SK-N-SH (cell line): Measurements from ENCODE around the gene GTF3C6. TPM values are rescaled to one million over a fixed set of nuclear protein-coding genes. Genes with fewer than 3 reads are reported as not detected.

Source experiments
- CTCF ChIA-PET: fragments of 300-600, 350-600 bp; formaldehyde crosslinking; extraction: SDS; loops from one replicate; lab custom pipeline; 2021; lab: Yijun Ruan, JAX
- POLR2A ChIA-PET: fragments of 350-600 bp; sonication (Branson Sonifier 250); formaldehyde crosslinking; extraction: SDS; loops from one replicate; lab custom pipeline; 2020; ENCODE audit warnings: antibody characterized with exemption, inconsistent platforms; lab: Yijun Ruan, JAX
- DNase-seq: peaks from one replicate; pipeline ENCODE4 v3.0.0; 2012
- H2AFZ ChIP-seq: fragments of 200-600 bp; sonication (generic); 2 replicates; pipeline ENCODE4 v1.8.1; 2016; ENCODE audit warnings: antibody characterized with exemption, mild to moderate bottlenecking, low read depth
- H3F3A ChIP-seq: fragments of 200-600 bp; sonication (generic); replicated peaks from 2 replicates; pipeline ENCODE3; 2016; ENCODE audit warnings: antibody characterized with exemption, mild to moderate bottlenecking; ENCODE audit not compliant: insufficient read depth
- H3K27ac ChIP-seq, 2 experiments: fragments of 200-500 bp in 1 of 2; fragments of 200-600 bp in 1 of 2; sonication (Bioruptor generic) in 1 of 2; sonication (generic), shearing (Covaris generic) in 1 of 2; 2 replicates each; pipeline versions ENCODE4 v1.5.1 to v1.6.1; 2014 to 2016; ENCODE audit warnings: low read depth in 2 of 2, inconsistent platforms in 1 of 2, low read length in 1 of 2, mild to moderate bottlenecking in 1 of 2, mixed read lengths in 1 of 2
- H3K27me3 ChIP-seq: fragments of 200-600 bp; sonication (generic), shearing (Covaris generic); 2 replicates; pipeline ENCODE4 v1.6.1; 2016; ENCODE audit warnings: mixed run types; ENCODE audit not compliant: insufficient read depth
- H3K36me3 ChIP-seq, 2 experiments: fragments of 200-500 bp in 1 of 2; fragments of 200-600 bp in 1 of 2; sonication (Bioruptor generic) in 1 of 2; sonication (generic) in 1 of 2; replicated peaks in 1 of 2; 2 replicates each; pipeline versions ENCODE3 to v1.5.1; 2014 to 2016; ENCODE audit warnings: low read length in 1 of 2, mild to moderate bottlenecking in 1 of 2; ENCODE audit not compliant: insufficient read depth in 2 of 2, control insufficient read depth in 1 of 2
- H3K4me1 ChIP-seq, 2 experiments: fragments of 200-500 bp in 1 of 2; fragments of 200-600 bp in 1 of 2; sonication (Bioruptor generic) in 1 of 2; sonication (generic), shearing (Covaris generic) in 1 of 2; 2 replicates each; pipeline versions ENCODE4 v1.5.1 to v1.6.1; 2014 to 2016; ENCODE audit warnings: low read depth in 1 of 2, low read length in 1 of 2, mixed run types in 1 of 2; ENCODE audit not compliant: insufficient read depth in 2 of 2, control insufficient read depth in 1 of 2
- H3K4me2 ChIP-seq: fragments of 200-600 bp; sonication (generic), shearing (Covaris generic); 2 replicates; pipeline ENCODE4 v1.6.1; 2017; ENCODE audit warnings: mixed run types
- H3K4me3 ChIP-seq, 2 experiments: fragments of 200-500 bp in 1 of 2; fragments of 200-600 bp in 1 of 2; sonication (Bioruptor generic) in 1 of 2; sonication (generic), shearing (Covaris generic) in 1 of 2; 2 replicates each; pipeline versions ENCODE4 v1.5.1 to v1.8.1; 2014 to 2016; ENCODE audit warnings: low read depth in 2 of 2, inconsistent platforms in 1 of 2, low read length in 1 of 2, mild to moderate bottlenecking in 1 of 2, mixed read lengths in 1 of 2, moderate library complexity in 1 of 2
- H3K79me2 ChIP-seq: fragments of 200-600 bp; sonication (generic); 2 replicates; pipeline ENCODE4 v1.8.1; 2017; ENCODE audit warnings: mild to moderate bottlenecking; ENCODE audit not compliant: insufficient read depth
- H3K9ac ChIP-seq: fragments of 200-600 bp; sonication (generic); 2 replicates; pipeline ENCODE4 v1.6.1; 2017; ENCODE audit warnings: mixed run types
- H3K9me2 ChIP-seq: fragments of 200-600 bp; sonication (generic); 2 replicates; pipeline ENCODE4 v1.6.1; 2017; ENCODE audit warnings: mixed run types
- H3K9me3 ChIP-seq: fragments of 200-600 bp; sonication (generic); 2 replicates; pipeline ENCODE4 v1.6.1; 2017; ENCODE audit warnings: mixed run types, mild to moderate bottlenecking, moderate library complexity
- H4K20me1 ChIP-seq: fragments of 200-600 bp; sonication (generic); 2 replicates; pipeline ENCODE4 v1.6.1; 2017; ENCODE audit warnings: mild to moderate bottlenecking, mixed run types; ENCODE audit not compliant: insufficient read depth
- CHD2 ChIP-seq: fragments of 150-350 bp; IDR thresholded peaks from 2 replicates; pipeline ENCODE4 v1.6.1; 2018; ENCODE audit warnings: low read length; ENCODE audit not compliant: partially characterized antibody
- EP300 ChIP-seq, 2 experiments: IDR thresholded peaks; 2 replicates each; pipeline versions ENCODE4 v1.4.0 to v1.6.1; 2012; ENCODE audit warnings: borderline replicate concordance in 1 of 2, low read depth in 1 of 2, low read length in 1 of 2
- FOSL2 ChIP-seq: IDR thresholded peaks from 2 replicates; pipeline ENCODE4 v1.4.0; 2012; ENCODE audit warnings: low read depth, mild to moderate bottlenecking, moderate library complexity, borderline replicate concordance
- FOXJ3 ChIP-seq: sonication (generic); formaldehyde crosslinking; IDR thresholded peaks from 2 replicates; pipeline ENCODE4 v1.5.1; 2020; ENCODE audit warnings: mild to moderate bottlenecking, missing genetic modification reagents
- FOXM1 ChIP-seq: IDR thresholded peaks from 2 replicates; pipeline ENCODE4 v1.4.0; 2012; ENCODE audit warnings: low read depth, mild to moderate bottlenecking
- GABPA ChIP-seq: IDR thresholded peaks from 2 replicates; pipeline ENCODE4 v1.4.0; 2012; ENCODE audit warnings: low read depth, mild to moderate bottlenecking
- JUND ChIP-seq: IDR thresholded peaks from 2 replicates; pipeline ENCODE4 v1.4.0; 2012
- MEF2A ChIP-seq: IDR thresholded peaks from 2 replicates; pipeline ENCODE4 v1.4.0; 2012; ENCODE audit warnings: low read depth, borderline replicate concordance
- MXI1 ChIP-seq: IDR thresholded peaks from 2 replicates; pipeline ENCODE4 v1.6.1; 2012; ENCODE audit warnings: mild to moderate bottlenecking, low read depth, low read length, improper control_type of control experiment
- PBX3 ChIP-seq: IDR thresholded peaks from 2 replicates; pipeline ENCODE4; 2012
- RCOR1 ChIP-seq: fragments of 150-350 bp; IDR thresholded peaks from 2 replicates; pipeline ENCODE4 v1.6.1; 2017; ENCODE audit warnings: antibody characterized with exemption, low read length
- RXRA ChIP-seq: IDR thresholded peaks from 2 replicates; pipeline ENCODE4 v1.4.0; 2012; ENCODE audit warnings: low read depth, mild to moderate bottlenecking, borderline replicate concordance
- SIN3A ChIP-seq: IDR thresholded peaks from 2 replicates; pipeline ENCODE4 v1.6.1; 2012; ENCODE audit warnings: low read depth, mild to moderate bottlenecking, low read length, moderate library complexity, borderline replicate concordance
- SMC3 ChIP-seq: IDR thresholded peaks from 2 replicates; pipeline ENCODE4 v1.6.1; 2012; ENCODE audit warnings: low read depth, low read length, improper control_type of control experiment
- TAF1 ChIP-seq: IDR thresholded peaks from 2 replicates; pipeline ENCODE4 v1.6.1; 2012; ENCODE audit warnings: low read depth, mild to moderate bottlenecking, low read length, moderate library complexity, borderline replicate concordance
- TCF12 ChIP-seq: IDR thresholded peaks from 2 replicates; pipeline ENCODE4 v1.4.0; 2012
- WGBS: methylation state at CpG from one replicate; pipeline ENCODE4 v1.1.6; 2017; ENCODE audit warnings: low lambda C conversion rate; 5-methylcytosine and 5-hydroxymethylcytosine counted together
- polyA plus RNA-seq, 3 experiments: library from polyadenylated mRNA; depleted of rRNA; stranded (reverse); fragments of >200 nt; gene quantifications; 2 replicates each; pipeline ENCODE4 v1.2.3, GENCODE V29; 2012
- TF ChIP-seq, protein P1 (sequence below): IDR thresholded peaks from 2 replicates; pipeline ENCODE4 v1.6.1; 2012; ENCODE audit warnings: mild to moderate bottlenecking, low read depth, low read length, moderate library complexity
- TF ChIP-seq, protein P2 (sequence below): fragments of 150-350 bp; IDR thresholded peaks from 2 replicates; pipeline ENCODE4 v1.6.1; 2016; ENCODE audit warnings: mild to moderate bottlenecking, low read depth, low read length

GTF3C6 gene
- polyA plus RNA-seq, 1 of the 3 experiments (the other 2 are of a cell fraction), result 38.5 TPM

- TF ChIP-seq SMC3 (no peak), MEF2A (no peak), PBX3 (no peak), CHD2 (no peak), SIN3A (no peak), GABPA (no peak), FOXJ3 (CRISPR knock-in tag) (no peak), FOSL2 (no peak), MXI1 (no peak)
- TF ChIP-seq, protein P1, sequence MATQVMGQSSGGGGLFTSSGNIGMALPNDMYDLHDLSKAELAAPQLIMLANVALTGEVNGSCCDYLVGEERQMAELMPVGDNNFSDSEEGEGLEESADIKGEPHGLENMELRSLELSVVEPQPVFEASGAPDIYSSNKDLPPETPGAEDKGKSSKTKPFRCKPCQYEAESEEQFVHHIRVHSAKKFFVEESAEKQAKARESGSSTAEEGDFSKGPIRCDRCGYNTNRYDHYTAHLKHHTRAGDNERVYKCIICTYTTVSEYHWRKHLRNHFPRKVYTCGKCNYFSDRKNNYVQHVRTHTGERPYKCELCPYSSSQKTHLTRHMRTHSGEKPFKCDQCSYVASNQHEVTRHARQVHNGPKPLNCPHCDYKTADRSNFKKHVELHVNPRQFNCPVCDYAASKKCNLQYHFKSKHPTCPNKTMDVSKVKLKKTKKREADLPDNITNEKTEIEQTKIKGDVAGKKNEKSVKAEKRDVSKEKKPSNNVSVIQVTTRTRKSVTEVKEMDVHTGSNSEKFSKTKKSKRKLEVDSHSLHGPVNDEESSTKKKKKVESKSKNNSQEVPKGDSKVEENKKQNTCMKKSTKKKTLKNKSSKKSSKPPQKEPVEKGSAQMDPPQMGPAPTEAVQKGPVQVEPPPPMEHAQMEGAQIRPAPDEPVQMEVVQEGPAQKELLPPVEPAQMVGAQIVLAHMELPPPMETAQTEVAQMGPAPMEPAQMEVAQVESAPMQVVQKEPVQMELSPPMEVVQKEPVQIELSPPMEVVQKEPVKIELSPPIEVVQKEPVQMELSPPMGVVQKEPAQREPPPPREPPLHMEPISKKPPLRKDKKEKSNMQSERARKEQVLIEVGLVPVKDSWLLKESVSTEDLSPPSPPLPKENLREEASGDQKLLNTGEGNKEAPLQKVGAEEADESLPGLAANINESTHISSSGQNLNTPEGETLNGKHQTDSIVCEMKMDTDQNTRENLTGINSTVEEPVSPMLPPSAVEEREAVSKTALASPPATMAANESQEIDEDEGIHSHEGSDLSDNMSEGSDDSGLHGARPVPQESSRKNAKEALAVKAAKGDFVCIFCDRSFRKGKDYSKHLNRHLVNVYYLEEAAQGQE, result no peak
Observed at GRCh38 chr6:110933912-110934311, 24.6 kb upstream of the GTF3C6 start (continued).

DNA sequence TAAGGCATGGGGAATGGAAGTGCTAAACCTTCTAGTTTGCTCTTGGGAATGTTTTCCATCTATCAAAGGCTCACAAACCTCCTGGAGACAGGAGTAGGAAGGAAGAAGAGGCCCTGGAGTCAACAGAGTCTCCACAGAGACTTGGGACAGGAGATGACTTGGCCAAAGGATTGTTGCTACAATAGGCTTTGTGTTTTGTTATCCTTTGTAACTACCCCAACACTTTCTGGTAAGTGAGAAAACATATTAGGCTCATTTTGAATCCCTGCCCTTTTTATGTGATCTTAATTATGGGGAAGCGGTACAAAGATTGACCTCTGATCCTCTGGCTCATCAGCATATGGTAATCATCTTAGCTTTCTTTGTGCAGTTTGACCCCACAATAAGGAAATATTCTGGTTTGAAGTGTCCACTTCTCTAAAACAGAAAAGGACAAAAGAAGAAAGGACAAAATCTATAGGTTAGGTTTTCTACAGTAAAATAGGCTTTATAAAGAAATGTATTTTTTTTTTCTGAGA lies 24.1 kb upstream of the GTF3C6 start:
- Histone ChIP-seq H3K79me2 (no peaks in the 10 kb centered on the region), H3K4me2 (no peak overlapping the region), H3F3A (peaks cover 6% of the 10 kb centered on the region), H3K27ac (no peak overlapping the region), H3K36me3 (no peaks in the 10 kb centered on the region), H2AFZ (no peak overlapping the region), H3K9me3 (no peaks in the 10 kb centered on the region), H3K4me3 (no peak overlapping the region), H3K4me1 (no peaks in the 10 kb centered on the region), H3K9ac (no peak overlapping the region), H3K27me3 (no peaks in the 10 kb centered on the region), H3K9me2 (no peaks in the 10 kb centered on the region), H4K20me1 (no peaks in the 10 kb centered on the region)
- ChIA-PET POLR2A (no interaction called here), CTCF (interaction anchor here (0.6 to 1.8 kb wide), 3 partner anchors 9 to 407 kb away, joined by 3 to 7 read pairs (median 4); no protein-coding TSS in a partner anchor)
- 100% methylated on average over 1 of the region's 1 CpG for WGBS
- no peak for TF ChIP-seq EP300 (IDR thresholded peaks at IDR 0.05; ENCODE audit: borderline replicate concordance in 1 of 2, low read depth in 1 of 2, low read length in 1 of 2)
- TF ChIP-seq, protein P2, sequence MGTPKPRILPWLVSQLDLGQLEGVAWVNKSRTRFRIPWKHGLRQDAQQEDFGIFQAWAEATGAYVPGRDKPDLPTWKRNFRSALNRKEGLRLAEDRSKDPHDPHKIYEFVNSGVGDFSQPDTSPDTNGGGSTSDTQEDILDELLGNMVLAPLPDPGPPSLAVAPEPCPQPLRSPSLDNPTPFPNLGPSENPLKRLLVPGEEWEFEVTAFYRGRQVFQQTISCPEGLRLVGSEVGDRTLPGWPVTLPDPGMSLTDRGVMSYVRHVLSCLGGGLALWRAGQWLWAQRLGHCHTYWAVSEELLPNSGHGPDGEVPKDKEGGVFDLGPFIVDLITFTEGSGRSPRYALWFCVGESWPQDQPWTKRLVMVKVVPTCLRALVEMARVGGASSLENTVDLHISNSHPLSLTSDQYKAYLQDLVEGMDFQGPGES, result no peak
- TF ChIP-seq FOSL2, result no peak
- TF ChIP-seq JUND, result no peak
- TF ChIP-seq TAF1, result no peak
- no peak for TF ChIP-seq MEF2A
- no peak for TF ChIP-seq FOXM1
- TF ChIP-seq RCOR1, result no peak
- no peak for TF ChIP-seq RXRA
- TF ChIP-seq MXI1, result no peak
- TF ChIP-seq TCF12, result no peak
- DNase-seq, result no peak
